Fibroblast of pulmonary artery (primary cell): ENCODE measurements around the gene RFX5.
A peak's percentile ranks its signal among the peaks of the same experiment; 100 is the strongest.
"Not testable (repeated sequence)": the region's sequence is repeated elsewhere in the genome, so short reads cannot be mapped to it uniquely, and the experiment has no call there.

Source experiments
- DNase-seq: peaks from one replicate; pipeline ENCODE4 v3.0.0-alpha.2; 2010; ENCODE audit warnings: low read depth
- H3K4me3 ChIP-seq: replicated peaks from 2 replicates; pipeline ENCODE4 v1.5.1; 2011; ENCODE audit warnings: low read depth, mild to moderate bottlenecking, control low read depth, low read length, moderate library complexity
- CTCF ChIP-seq: IDR thresholded peaks from 2 replicates; pipeline ENCODE4 v1.5.1; 2011; ENCODE audit warnings: mild to moderate bottlenecking, control low read depth, low read length, inconsistent platforms; ENCODE audit errors: missing control alignments

Gene RFX5

GRCh38 chr1:151346769-151347522 is at the start of gene RFX5:
RFX5 (minus strand) TSS chr1:151347252; CDS start chr1:151346320, 932 bp downstream.
- no peak for TF ChIP-seq CTCF
- peak; percentile 98 for DNase-seq
- peak within 1 kb of the TSS; percentile 74 for H3K4me3 ChIP-seq

- H3K4me3 ChIP-seq, DNase-seq: not testable (repeated sequence)
Observed at GRCh38 chr1:151396265-151396664, 49.2 kb upstream of the RFX5 start.

GRCh38 chr1:151393583-151393982 is 46.5 kb upstream of the RFX5 start:
- no peak for DNase-seq
- no peak overlapping the region for H3K4me3 ChIP-seq
- TF ChIP-seq CTCF = no peak

- no peak for DNase-seq
- no peak overlapping the region for H3K4me3 ChIP-seq
Observed at GRCh38 chr1:151391079-151391563, 44.1 kb upstream of the RFX5 start.

GRCh38 chr1:151390221-151391078 is 43.4 kb upstream of the RFX5 start:
- DNase-seq, H3K4me3 ChIP-seq: not testable (repeated sequence)

More at GRCh38 chr1:151391079-151391563, 44.1 kb upstream of the RFX5 start:
- no peak for TF ChIP-seq CTCF

- no peak for TF ChIP-seq CTCF
- no peak overlapping the region for H3K4me3 ChIP-seq
- DNase-seq = no peak
Observed at GRCh38 chr1:151386002-151386401, 39.0 kb upstream of the RFX5 start.

- no peak for DNase-seq
- H3K4me3 ChIP-seq = no peak overlapping the region
- TF ChIP-seq CTCF = no peak
Observed at GRCh38 chr1:151384584-151384983, 37.5 kb upstream of the RFX5 start.
